ENCODE data around the gene MYO7A. TPM values are rescaled to one million over a fixed set of nuclear protein-coding genes. Genes with fewer than 3 reads are reported as not detected.

MYO7A gene
- total RNA-seq, 1 donor from 2014 or later, result 0.23 TPM

DNA sequence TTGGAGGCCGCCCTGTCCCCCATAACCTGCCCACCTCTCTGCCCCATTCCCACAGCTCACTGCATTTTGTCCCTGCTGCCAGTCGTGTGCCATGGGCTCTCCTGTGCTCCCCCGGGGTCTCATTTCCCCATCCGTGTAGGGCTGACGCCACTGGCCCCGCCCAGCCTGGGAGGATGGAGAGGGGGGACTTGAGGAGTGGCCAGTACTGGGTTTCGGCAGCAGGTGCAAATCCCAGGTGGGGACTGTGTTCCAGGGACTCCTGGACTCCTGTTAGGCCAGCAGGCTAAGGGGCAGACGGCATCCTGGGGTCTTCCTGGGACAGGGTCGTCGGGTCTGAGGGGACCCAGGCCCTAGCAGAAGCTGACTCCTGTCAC, 1.2 kb upstream of the MYO7A start:
- TF ChIP-seq, protein P1, sequence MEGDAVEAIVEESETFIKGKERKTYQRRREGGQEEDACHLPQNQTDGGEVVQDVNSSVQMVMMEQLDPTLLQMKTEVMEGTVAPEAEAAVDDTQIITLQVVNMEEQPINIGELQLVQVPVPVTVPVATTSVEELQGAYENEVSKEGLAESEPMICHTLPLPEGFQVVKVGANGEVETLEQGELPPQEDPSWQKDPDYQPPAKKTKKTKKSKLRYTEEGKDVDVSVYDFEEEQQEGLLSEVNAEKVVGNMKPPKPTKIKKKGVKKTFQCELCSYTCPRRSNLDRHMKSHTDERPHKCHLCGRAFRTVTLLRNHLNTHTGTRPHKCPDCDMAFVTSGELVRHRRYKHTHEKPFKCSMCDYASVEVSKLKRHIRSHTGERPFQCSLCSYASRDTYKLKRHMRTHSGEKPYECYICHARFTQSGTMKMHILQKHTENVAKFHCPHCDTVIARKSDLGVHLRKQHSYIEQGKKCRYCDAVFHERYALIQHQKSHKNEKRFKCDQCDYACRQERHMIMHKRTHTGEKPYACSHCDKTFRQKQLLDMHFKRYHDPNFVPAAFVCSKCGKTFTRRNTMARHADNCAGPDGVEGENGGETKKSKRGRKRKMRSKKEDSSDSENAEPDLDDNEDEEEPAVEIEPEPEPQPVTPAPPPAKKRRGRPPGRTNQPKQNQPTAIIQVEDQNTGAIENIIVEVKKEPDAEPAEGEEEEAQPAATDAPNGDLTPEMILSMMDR (conservative IDR thresholded peaks at IDR 0.05; ENCODE audit: low read depth, low read length), result no peak
- H3K4me3 ChIP-seq (ENCODE audit: low read depth, low read length), result peak overlapping the region; percentile 53
- DNase-seq (ENCODE audit: low read depth), result no peak

DNA sequence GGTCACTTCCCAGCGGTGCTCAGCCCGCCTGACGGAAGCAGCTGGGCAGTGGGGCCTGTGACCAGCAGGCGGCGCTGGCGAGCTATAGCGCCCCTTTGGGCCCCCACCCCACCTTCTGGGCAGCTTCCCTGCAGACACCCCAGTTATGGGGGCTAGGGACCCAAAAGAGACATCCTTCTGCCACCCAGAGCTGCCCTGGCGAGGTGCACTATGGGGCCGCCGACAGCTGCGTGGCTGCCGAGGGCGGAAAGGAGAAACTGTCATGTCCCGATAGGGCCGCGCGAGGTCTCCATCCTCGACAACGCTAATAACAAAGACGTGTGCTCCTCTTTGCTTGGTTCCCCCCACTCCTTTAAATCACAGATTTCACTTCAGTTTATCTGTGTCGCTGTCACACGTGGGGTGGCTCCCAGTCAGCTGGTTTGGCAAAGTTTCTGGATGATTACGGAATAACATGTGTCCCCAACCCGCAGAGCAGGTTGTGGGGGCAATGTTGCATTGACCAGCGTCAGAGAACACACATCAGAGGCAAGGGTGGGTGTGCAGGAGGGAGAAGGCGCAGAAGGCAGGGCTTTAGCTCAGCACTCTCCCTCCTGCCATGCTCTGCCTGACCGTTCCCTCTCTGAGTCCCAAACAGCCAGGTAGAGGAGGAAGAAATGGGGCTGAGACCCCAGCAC, 673 bp upstream of the MYO7A start:
- peak overlapping the region; percentile 53 for H3K4me3 ChIP-seq (ENCODE audit: low read depth, low read length)
- TF ChIP-seq, protein P1 (conservative IDR thresholded peaks at IDR 0.05; ENCODE audit: low read depth, low read length), result peak; percentile 99
- no peak for DNase-seq (ENCODE audit: low read depth)

DNA sequence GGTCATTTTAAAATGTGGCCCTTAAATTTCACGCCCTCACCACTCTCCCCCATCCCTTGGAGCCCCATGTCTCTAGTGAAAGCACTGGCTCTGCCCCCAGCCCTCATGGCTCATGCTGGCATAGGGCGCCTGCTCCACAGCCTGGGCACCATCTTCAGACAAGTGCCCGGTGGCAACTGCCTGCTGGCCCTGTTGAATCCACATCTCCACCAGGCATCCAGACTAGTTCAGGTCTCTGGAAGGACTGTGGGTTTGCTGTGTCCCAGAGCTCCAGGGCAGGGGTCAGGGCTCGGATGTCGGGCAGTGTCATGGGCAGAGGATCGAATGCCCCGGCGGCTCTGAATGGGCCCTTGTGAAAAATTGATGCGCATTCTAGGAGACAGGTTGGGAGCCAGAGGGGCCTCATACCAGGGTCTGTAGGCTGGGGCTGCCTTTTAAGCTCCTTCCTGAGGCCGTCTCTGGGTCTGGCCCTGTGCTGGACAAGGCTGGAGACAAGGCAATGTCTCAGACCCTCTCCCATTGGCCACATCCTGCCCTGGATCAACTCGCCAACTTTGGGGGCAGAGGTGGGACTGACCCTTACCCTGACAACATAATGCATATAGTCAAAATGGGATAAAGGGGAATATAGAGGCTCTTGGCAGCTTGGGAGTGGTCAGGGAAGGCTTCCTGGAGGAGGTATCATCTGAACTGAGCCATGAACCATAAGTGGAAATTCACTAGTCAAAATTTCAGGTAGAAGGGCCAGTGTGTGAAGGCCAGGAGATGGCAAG, 1.2 kb downstream of the MYO7A start:
- no peak overlapping the region for H3K4me3 ChIP-seq (ENCODE audit: low read depth, low read length)
- TF ChIP-seq, protein P1 (conservative IDR thresholded peaks at IDR 0.05; ENCODE audit: low read depth, low read length), result no peak
- DNase-seq (ENCODE audit: low read depth), result no peak

DNA sequence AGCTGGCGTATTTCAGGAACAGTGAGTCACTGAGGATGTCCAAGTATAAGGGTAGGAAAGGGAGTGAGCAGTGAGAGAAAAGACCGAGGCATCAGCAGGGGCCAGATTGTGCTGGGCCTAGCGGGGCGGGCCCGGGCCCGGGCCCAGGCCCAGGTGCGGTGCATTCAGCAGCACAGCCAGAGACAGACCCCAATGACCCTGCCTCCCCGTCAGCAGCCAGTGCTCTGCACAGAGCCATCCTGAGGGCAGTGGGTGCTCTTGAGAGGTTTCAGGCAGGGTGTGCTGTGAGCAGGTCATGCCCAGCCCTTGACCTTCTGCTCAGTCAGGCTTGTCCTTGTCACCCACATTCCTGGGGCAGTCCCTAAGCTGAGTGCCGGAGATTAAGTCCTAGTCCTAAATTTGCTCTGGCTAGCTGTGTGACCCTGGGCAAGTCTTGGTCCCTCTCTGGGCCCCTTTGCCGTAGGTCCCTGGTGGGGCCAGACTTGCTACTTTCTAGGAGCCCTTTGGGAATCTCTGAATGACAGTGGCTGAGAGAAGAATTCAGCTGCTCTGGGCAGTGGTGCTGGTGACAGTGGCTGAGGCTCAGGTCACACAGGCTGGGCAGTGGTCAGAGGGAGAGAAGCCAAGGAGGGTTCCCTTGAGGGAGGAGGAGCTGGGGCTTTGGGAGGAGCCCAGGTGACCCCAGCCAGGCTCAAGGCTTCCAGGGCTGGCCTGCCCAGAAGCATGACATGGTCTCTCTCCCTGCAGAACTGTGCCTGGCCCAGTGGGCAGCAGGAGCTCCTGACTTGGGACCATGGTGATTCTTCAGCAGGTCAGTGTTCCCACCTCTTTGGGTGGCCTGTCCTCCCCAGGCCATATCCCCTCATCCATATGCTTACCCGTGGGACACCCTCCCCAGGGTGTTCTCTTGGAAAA, 2.1 kb downstream of the MYO7A start:
- no peak overlapping the region for H3K4me3 ChIP-seq (ENCODE audit: low read depth, low read length)
- no peak for DNase-seq (ENCODE audit: low read depth)
- TF ChIP-seq, protein P1 (conservative IDR thresholded peaks at IDR 0.05; ENCODE audit: low read depth, low read length), result no peak

DNA sequence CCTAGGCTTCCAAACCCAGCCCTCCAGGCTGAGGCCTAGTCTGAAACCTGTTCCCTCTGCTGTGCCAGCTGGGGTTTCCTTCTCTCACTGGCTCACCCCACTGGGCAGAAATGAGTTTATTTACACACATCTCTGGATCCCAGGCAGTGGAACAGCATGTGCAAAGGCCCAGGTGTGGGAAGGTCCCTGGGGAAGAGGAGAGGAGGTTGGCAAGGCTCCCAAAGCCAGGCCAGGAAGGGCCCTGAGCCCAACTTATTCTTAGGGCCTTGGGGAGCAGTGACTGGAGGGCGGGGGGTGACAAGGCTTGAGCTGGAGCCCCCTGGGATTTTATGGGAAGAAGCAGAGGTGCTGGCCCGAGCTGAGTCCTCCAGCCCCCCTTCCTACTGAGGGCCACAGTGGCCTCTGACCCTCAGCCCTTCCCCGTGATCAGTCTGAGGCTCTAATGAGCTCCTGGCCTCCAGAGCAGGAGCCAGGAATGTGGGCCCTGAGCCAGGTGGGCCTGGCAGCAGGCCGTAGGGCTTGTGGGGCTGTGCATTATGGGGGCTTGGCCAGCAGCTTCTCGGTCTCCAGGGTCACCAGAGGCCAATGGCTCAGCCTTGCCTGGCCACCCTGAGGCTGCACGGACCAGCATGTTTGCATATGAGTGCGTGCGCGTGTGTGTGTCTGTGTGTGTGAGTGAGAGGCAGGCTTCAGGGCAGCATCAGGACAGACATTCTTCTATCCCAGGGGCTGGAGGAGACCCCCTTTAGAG, 2.9 kb downstream of the MYO7A start:
- TF ChIP-seq, protein P1 (conservative IDR thresholded peaks at IDR 0.05; ENCODE audit: low read depth, low read length), result no peak
- peak; percentile 10 for DNase-seq (ENCODE audit: low read depth)
- no peak overlapping the region for H3K4me3 ChIP-seq (ENCODE audit: low read depth, low read length)

DNA sequence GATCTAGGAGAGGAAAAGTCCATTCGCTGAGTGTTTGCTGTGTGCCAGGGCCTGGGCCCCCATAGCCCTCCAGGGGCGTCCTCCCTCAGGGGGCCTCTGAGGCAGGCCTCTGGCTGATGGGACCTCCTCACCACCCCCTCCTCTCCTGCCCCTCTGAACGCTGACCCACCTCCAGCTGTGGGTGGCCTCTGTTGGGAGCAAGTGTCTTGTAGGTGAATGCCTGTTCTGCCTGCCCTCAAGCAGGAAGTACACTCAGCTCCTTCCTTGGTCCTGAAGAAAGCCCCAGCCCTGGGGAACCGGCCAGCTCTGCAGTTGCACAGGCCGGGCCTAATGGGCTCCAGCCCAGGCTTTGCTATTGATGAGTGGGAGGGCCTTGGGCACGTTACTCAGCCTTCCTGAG, 3.5 kb downstream of the MYO7A start:
- no peak for DNase-seq (ENCODE audit: low read depth)
- TF ChIP-seq, protein P1 (conservative IDR thresholded peaks at IDR 0.05; ENCODE audit: low read depth, low read length), result no peak
- H3K4me3 ChIP-seq (ENCODE audit: low read depth, low read length), result no peak overlapping the region

All from epithelial cell of proximal tubule (primary cell).